ENCODE data around the gene HAND1.

HAND1 gene

DNA sequence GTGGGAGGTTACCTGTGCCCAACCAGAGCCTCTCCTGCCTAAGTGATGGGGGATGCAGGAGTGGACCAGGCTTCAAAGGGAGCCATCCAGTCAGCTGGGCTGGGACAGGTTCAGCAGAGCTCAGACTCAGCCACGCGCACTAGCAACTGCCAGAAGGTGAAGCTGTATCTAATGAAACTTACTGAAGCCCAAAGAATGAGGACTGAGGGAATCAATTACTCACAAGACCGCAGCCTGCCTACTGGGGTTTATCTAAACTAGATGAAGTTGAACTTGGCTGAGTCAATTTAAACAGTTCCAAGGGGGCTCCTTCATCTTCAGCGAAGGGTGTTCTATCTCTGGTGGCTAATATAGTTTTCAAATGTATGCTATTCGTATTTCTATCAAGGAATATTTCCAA, 11.4 kb downstream of the HAND1 start:
- Histone ChIP-seq H3K27me3 (ENCODE audit: insufficient read depth, low read length) (peaks cover 61% of the 10 kb centered on the region), H3K9me3 (ENCODE audit: insufficient read depth, low read depth, low read length) (no peaks in the 10 kb centered on the region), H3K36me3 (ENCODE audit: insufficient read depth, low read depth, low read length) (no peaks in the 10 kb centered on the region)

DNA sequence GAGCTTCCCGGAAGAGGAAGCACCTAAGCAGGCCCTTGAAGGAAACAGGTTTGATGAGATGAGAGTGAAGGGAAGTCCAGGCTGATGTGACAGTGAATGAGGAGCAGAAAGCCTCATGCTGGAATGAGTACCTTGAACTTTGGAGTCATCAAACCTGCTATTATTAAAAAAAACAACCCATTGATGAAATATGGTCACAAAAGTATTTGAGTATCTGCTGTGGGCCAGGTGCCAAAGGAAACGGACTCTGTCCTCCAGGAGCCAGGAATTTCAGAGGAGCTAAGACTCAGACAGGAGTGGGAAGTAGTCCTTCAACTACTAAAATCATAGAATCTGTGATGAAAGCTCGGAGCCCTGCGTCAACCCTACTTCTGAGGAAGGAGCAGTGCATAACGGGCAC, 11.9 kb downstream of the HAND1 start:
- no peaks in the 10 kb centered on the region for H3K9me3 ChIP-seq (ENCODE audit: insufficient read depth, low read depth, low read length)
- no peak overlapping the region for H3K27ac ChIP-seq (ENCODE audit: low read length)
- H3K36me3 ChIP-seq (ENCODE audit: insufficient read depth, low read depth, low read length) = no peaks in the 10 kb centered on the region
- H3K4me3 ChIP-seq (ENCODE audit: low read length) = no peak overlapping the region
- peaks cover 56% of the 10 kb centered on the region for H3K27me3 ChIP-seq (ENCODE audit: insufficient read depth, low read length)
- H3K9ac ChIP-seq (ENCODE audit: low read depth, low read length) = no peak overlapping the region
- H3K4me1 ChIP-seq (ENCODE audit: insufficient read depth, low read length) = no peaks in the 10 kb centered on the region

More for the DNA sequence above, 11.4 kb downstream of the HAND1 start:
- Histone ChIP-seq H3K27ac (ENCODE audit: low read length) (no peak overlapping the region), H3K4me3 (ENCODE audit: low read length) (no peak overlapping the region), H3K4me1 (ENCODE audit: insufficient read depth, low read length) (no peaks in the 10 kb centered on the region), H3K9ac (ENCODE audit: low read depth, low read length) (no peak overlapping the region)

DNA sequence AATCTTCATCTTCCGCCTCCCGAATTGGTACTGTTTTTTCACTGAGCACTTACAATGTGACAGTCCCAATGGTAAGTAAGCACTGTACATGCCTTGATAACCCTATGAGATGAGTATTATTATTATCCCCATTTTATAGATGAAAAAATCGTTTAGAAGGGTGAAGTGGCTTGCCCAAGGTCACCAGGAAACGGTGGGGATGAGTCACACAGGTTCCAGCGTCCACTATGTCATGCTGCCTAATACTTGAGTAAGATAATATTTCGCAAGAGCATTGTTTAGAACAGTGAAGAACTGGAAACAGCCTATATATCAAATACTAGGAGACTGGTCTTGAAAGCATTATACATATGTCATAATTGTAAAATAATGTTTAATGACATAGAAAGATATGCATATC, 12.9 kb downstream of the HAND1 start:
- Histone ChIP-seq H3K27me3 (ENCODE audit: insufficient read depth, low read length) (peaks cover 46% of the 10 kb centered on the region), H3K27ac (ENCODE audit: low read length) (no peak overlapping the region), H3K4me1 (ENCODE audit: insufficient read depth, low read length) (no peaks in the 10 kb centered on the region), H3K9me3 (ENCODE audit: insufficient read depth, low read depth, low read length) (no peaks in the 10 kb centered on the region), H3K9ac (ENCODE audit: low read depth, low read length) (no peak overlapping the region), H3K4me3 (ENCODE audit: low read length) (no peak overlapping the region), H3K36me3 (ENCODE audit: insufficient read depth, low read depth, low read length) (no peaks in the 10 kb centered on the region)

DNA sequence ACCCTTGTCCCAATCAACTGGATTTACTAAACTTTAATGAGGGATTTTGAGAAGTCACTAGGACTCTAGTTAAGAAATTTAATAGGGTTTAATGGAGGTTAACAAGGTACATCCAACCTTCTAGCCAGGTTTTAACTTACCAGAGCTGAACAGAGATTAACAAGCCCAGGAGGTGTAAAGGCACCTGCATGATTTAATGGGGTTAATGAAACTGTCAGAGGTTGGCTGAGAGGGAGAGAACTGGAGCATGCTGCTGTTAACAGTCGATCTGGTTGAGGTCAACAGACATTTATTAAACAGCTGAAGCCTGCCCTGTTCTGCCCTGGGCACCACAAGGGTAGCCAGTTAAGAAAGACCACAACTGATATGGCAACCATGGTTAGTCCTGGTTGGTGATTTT, 13.6 kb downstream of the HAND1 start:
- H3K4me1 ChIP-seq (ENCODE audit: insufficient read depth, low read length) = no peaks in the 10 kb centered on the region
- no peak overlapping the region for H3K9ac ChIP-seq (ENCODE audit: low read depth, low read length)
- H3K36me3 ChIP-seq (ENCODE audit: insufficient read depth, low read depth, low read length) = no peaks in the 10 kb centered on the region
- H3K27me3 ChIP-seq (ENCODE audit: insufficient read depth, low read length) = peaks cover 38% of the 10 kb centered on the region
- no peak overlapping the region for H3K27ac ChIP-seq (ENCODE audit: low read length)
- no peaks in the 10 kb centered on the region for H3K9me3 ChIP-seq (ENCODE audit: insufficient read depth, low read depth, low read length)
- H3K4me3 ChIP-seq (ENCODE audit: low read length) = no peak overlapping the region

DNA sequence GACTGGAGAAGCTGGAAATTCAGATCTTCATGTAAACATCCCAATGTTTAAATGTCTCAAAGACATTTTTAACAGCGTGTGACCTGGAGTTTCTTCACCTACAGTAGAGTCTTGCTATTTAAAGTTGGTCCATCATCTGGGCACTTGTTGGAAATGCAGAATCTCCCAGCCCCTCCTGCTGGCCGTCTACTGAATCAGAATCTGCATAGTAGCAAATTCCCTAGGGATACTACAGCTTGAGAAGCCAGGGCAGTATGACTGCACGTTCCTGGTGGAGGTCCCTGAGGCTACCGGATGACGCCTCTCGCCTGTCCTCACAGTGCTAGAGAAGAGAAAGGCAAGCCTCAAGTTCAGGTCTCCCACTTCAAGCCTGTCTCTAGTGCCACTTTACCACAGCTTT, 16.5 kb downstream of the HAND1 start:
- no peak overlapping the region for H3K4me3 ChIP-seq (ENCODE audit: low read length)
- H3K27ac ChIP-seq (ENCODE audit: low read length) = no peak overlapping the region
- H3K9me3 ChIP-seq (ENCODE audit: insufficient read depth, low read depth, low read length) = no peaks in the 10 kb centered on the region
- H3K27me3 ChIP-seq (ENCODE audit: insufficient read depth, low read length) = peaks cover 9% of the 10 kb centered on the region
- no peaks in the 10 kb centered on the region for H3K4me1 ChIP-seq (ENCODE audit: insufficient read depth, low read length)
- H3K9ac ChIP-seq (ENCODE audit: low read depth, low read length) = no peak overlapping the region
- H3K36me3 ChIP-seq (ENCODE audit: insufficient read depth, low read depth, low read length) = peaks cover 9% of the 10 kb centered on the region

DNA sequence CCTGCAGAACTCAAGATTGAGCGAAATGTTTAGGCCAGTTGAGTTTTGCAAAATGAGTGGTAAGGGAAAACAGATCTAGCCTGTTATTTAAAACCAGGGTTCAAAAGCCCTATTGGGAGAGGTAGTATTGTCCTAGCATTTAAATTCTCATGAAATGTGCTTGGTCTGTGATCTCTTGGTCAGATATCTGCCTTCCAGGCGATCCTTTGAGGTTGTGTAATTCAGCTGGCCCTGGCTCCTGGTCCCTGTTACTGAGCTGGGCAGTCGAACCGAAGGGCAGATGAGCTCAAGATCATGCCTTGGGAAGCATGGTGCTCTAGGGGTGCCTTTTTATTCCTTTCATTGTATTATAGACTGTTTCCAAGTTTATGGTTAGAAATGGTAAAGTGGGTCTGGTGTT, 17.9 kb downstream of the HAND1 start:
- Histone ChIP-seq H3K27me3 (ENCODE audit: insufficient read depth, low read length) (no peaks in the 10 kb centered on the region; the same call in 1 of the 2 replicates), H3K9me3 (ENCODE audit: insufficient read depth, low read depth, low read length) (no peaks in the 10 kb centered on the region), H3K36me3 (ENCODE audit: insufficient read depth, low read depth, low read length) (peaks cover 22% of the 10 kb centered on the region), H3K4me3 (ENCODE audit: low read length) (no peak overlapping the region), H3K4me1 (ENCODE audit: insufficient read depth, low read length) (no peaks in the 10 kb centered on the region), H3K9ac (ENCODE audit: low read depth, low read length) (no peak overlapping the region), H3K27ac (ENCODE audit: low read length) (no peak overlapping the region)

DNA sequence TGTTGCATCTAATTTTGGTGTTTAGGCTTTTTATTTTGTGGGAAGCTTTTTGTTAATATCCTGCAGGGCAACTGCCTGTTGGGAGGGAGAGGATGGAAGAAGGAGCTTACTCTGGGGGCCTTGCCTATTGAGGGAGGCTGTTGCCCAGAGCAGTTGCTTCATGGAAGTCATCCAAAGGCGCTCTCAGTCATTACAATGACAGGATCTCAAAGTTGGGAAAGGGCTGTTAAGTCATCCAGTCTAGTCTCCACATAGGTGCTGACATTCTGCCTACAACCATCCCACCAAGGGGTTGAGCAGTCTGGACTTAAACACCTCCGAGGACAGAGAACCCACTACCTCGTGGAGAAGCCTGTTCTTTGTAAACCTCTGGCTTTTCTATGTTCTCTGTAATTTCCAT, 19.0 kb downstream of the HAND1 start:
- peaks cover 30% of the 10 kb centered on the region for H3K36me3 ChIP-seq (ENCODE audit: insufficient read depth, low read depth, low read length)
- no peak overlapping the region for H3K4me3 ChIP-seq (ENCODE audit: low read length)
- no peak overlapping the region for H3K27ac ChIP-seq (ENCODE audit: low read length)
- no peaks in the 10 kb centered on the region for H3K4me1 ChIP-seq (ENCODE audit: insufficient read depth, low read length)
- no peaks in the 10 kb centered on the region for H3K9me3 ChIP-seq (ENCODE audit: insufficient read depth, low read depth, low read length)
- H3K27me3 ChIP-seq (ENCODE audit: insufficient read depth, low read length) = no peaks in the 10 kb centered on the region
- no peak overlapping the region for H3K9ac ChIP-seq (ENCODE audit: low read depth, low read length)

DNA sequence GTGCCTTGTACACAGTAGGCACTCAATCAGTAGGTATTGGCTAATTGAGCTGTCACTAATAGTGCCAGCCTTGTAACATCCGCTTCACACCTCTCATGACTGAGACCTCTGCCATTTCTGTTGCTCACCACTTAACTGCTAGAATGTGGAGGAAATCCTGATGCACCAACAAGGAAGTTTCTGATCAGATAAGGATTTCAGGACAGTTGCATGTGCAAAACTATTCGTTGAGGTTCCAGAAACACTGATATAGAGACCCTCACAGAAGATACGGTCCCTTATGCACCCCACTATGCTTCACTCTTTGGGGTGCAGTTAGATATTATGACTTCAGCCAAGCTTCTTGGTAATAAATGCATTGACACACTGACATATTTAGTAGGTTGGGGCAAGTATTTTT, 21.5 kb downstream of the HAND1 start:
- H3K27me3 ChIP-seq (ENCODE audit: insufficient read depth, low read length) = no peaks in the 10 kb centered on the region
- peaks cover 48% of the 10 kb centered on the region for H3K36me3 ChIP-seq (ENCODE audit: insufficient read depth, low read depth, low read length)
- no peaks in the 10 kb centered on the region for H3K9me3 ChIP-seq (ENCODE audit: insufficient read depth, low read depth, low read length)

DNA sequence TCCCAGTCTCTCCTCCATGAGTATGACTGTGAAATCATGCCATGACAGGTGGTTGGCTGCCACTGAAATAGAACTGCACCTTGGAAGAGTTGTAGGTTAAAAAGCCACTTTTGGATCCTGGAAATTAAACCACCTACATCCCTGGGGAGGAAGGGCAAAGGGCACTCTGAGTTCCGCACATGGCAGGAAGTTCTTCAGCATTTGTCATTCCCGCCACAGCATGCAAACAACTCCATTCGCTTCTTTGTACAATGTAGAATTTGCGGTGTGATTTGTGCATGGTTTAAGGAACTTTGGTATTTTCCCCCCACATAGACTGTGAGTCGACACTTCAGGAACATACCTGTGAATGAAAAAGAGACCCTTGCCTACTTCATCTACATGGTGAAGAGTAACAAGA, 22.4 kb downstream of the HAND1 start:
- no peaks in the 10 kb centered on the region for H3K4me1 ChIP-seq (ENCODE audit: insufficient read depth, low read length)
- peaks cover 54% of the 10 kb centered on the region for H3K36me3 ChIP-seq (ENCODE audit: insufficient read depth, low read depth, low read length)
- H3K27ac ChIP-seq (ENCODE audit: low read length) = no peak overlapping the region
- H3K27me3 ChIP-seq (ENCODE audit: insufficient read depth, low read length) = no peaks in the 10 kb centered on the region
- H3K4me3 ChIP-seq (ENCODE audit: low read length) = no peak overlapping the region
- H3K9me3 ChIP-seq (ENCODE audit: insufficient read depth, low read depth, low read length) = no peaks in the 10 kb centered on the region
- no peak overlapping the region for H3K9ac ChIP-seq (ENCODE audit: low read depth, low read length)

More for the DNA sequence above, 21.5 kb downstream of the HAND1 start:
- Histone ChIP-seq H3K27ac (ENCODE audit: low read length) (no peak overlapping the region), H3K4me1 (ENCODE audit: insufficient read depth, low read length) (no peaks in the 10 kb centered on the region), H3K9ac (ENCODE audit: low read depth, low read length) (no peak overlapping the region), H3K4me3 (ENCODE audit: low read length) (no peak overlapping the region)

DNA sequence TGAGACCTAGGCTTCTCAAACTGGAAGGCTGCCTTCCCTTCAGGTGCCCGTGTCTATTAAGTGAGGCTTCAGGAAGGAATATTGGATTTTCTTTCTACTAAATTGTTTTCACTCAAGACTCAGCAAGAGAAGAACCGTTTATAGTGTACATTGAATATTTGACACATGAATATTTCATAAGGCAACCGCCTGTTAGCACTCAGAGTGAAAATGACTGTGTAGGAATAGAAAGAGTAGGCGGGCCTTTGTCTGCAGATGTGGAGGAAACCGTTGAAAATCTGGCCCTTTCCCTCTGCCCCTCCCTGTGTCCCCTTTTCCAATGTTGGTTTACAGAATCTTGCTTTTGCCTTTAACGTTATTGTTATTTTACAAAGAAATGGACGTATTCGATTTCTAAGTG, 26.1 kb downstream of the HAND1 start:
- no peak overlapping the region for H3K4me3 ChIP-seq (ENCODE audit: low read length)
- no peak overlapping the region for H3K27ac ChIP-seq (ENCODE audit: low read length)
- H3K36me3 ChIP-seq (ENCODE audit: insufficient read depth, low read depth, low read length) = peaks cover 49% of the 10 kb centered on the region
- peaks cover 13% of the 10 kb centered on the region; the same call in 1 of the 2 replicates for H3K27me3 ChIP-seq (ENCODE audit: insufficient read depth, low read length)
- no peak overlapping the region for H3K9ac ChIP-seq (ENCODE audit: low read depth, low read length)
- peaks cover 6% of the 10 kb centered on the region for H3K4me1 ChIP-seq (ENCODE audit: insufficient read depth, low read length)
- H3K9me3 ChIP-seq (ENCODE audit: insufficient read depth, low read depth, low read length) = no peaks in the 10 kb centered on the region

DNA sequence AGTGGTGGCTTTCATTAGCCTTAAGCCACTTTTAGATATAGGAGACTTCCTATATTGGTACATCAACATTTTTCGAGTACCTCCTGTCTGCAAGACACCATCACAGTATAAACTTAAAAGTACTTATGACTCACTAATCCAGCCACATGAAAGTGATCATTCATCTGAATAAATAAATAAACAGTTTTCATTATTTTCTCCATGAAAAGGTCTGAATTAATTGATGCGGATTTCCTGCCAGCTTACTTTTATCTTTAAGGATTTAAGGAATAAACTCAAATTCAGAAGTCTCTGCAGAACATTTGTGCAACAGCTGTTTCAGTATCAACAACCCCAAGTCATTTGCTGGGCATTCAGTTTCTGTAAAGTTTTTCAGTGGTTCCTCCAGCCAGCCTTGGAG, 28.2 kb downstream of the HAND1 start:
- H3K27me3 ChIP-seq (ENCODE audit: insufficient read depth, low read length) = peaks cover 16% of the 10 kb centered on the region; the same call in 1 of the 2 replicates
- peaks cover 32% of the 10 kb centered on the region for H3K36me3 ChIP-seq (ENCODE audit: insufficient read depth, low read depth, low read length)
- no peak overlapping the region for H3K27ac ChIP-seq (ENCODE audit: low read length)
- H3K4me1 ChIP-seq (ENCODE audit: insufficient read depth, low read length) = peaks cover 6% of the 10 kb centered on the region
- no peaks in the 10 kb centered on the region for H3K9me3 ChIP-seq (ENCODE audit: insufficient read depth, low read depth, low read length)
- H3K9ac ChIP-seq (ENCODE audit: low read depth, low read length) = no peak overlapping the region
- H3K4me3 ChIP-seq (ENCODE audit: low read length) = no peak overlapping the region

DNA sequence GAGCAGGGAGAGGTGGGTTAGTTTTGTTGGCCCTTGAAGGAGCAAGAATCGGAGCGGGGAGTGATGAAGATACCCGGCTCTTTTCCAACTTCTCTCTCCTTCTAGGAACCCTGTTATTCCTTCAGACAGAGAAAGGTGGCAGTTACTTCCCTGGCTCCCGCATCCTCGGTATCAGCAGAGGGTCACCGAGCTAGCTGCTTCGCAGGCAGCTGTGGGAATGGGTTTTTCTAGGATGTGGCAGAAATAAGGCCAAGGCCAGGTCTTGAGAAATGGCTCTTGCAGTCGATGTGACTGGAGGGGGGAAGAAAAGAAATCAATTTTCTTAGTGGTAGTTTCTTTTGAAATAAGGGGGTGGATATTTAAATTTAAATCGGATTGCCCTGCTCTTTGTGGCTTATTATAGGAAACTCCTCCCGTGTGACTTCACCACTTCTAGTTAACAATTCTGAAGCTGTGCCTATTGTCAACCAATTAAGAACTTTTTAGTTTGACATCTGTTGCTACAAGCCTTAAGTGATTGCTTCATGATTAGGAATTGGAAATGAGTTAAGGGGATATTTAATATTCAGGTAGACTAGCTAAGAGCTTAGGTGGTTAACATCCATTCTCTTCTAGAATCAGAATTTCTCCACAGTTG, 30.8 kb downstream of the HAND1 start:
- H3K36me3 ChIP-seq (ENCODE audit: insufficient read depth, low read depth, low read length) = peaks cover 14% of the 10 kb centered on the region
- no peaks in the 10 kb centered on the region for H3K9me3 ChIP-seq (ENCODE audit: insufficient read depth, low read depth, low read length)
- H3K9ac ChIP-seq (ENCODE audit: low read depth, low read length) = no peak overlapping the region; the same call in 1 of the 2 replicates
- H3K27me3 ChIP-seq (ENCODE audit: insufficient read depth, low read length) = peaks cover 20% of the 10 kb centered on the region; the same call in 1 of the 2 replicates
- no peak overlapping the region for H3K27ac ChIP-seq (ENCODE audit: low read length)
- peaks cover 6% of the 10 kb centered on the region for H3K4me1 ChIP-seq (ENCODE audit: insufficient read depth, low read length)
- H3K4me3 ChIP-seq (ENCODE audit: low read length) = peak overlapping the region; percentile 78
